HG02840 (cell line): ENCODE data around the gene FRS3.
A peak's percentile ranks its signal among the peaks of the same experiment; 100 is the strongest.
"Not testable (repeated sequence)": the region's sequence is repeated elsewhere in the genome, so short reads cannot be mapped to it uniquely, and the experiment has no call there.

Experiments used
- ATAC-seq: cut with Tn5 transposase; IDR thresholded peaks from one replicate; pipeline ENCODE4 v1.9.1; 2021; ENCODE audit warnings: mild to moderate bottlenecking, moderate library complexity, moderate number of reproducible peaks; ENCODE audit not compliant: unreplicated experiment, low FRiP score

The FRS3 gene

DNA sequence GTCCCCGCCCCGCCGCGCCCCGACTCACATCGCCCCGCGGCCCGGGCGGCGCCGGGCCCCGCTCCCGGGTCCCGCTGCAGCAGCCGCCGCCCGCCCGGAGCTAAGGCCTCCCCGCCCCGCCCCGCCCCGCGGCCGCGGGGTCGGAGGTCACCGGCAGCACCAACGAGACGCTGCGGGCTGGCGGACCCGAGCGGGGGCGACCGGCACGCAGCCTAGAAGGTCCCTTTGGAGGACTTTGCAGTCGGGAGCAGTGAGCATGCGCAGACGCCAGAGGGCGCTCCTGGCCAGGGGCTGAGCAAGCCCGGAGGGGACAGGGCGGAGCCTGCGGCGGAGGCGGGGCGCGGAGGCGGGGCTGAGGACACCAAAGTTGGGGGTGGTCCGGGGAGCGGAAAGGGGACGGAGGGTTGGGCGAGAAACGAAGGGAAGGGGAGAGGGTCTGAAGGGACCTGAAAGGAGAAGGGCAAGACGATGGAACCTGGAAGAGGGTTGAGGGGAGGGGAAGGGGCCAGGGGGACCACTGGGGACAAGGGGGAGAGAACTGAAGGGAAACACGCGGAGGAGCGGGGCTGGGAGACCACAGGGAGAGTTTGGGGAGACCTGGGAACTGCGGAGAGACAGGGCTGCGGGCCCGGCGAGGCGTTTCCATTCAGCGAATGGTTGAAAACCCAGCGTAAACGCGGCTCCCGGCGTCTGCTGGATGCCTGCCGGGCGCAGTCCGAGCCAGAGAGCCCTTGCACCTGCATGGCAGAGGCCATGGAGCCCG is at the start of gene FRS3:
Gene FRS3 (minus strand): TSS at position 113 of the 763 bp plus-strand sequence. CDS start 2,913 bp downstream, outside the sequence.
- peak; percentile 89 for ATAC-seq

- ATAC-seq: no peak
Measured at GRCh38 chr6:41826343-41827022, 46.8 kb upstream of the FRS3 start.

DNA sequence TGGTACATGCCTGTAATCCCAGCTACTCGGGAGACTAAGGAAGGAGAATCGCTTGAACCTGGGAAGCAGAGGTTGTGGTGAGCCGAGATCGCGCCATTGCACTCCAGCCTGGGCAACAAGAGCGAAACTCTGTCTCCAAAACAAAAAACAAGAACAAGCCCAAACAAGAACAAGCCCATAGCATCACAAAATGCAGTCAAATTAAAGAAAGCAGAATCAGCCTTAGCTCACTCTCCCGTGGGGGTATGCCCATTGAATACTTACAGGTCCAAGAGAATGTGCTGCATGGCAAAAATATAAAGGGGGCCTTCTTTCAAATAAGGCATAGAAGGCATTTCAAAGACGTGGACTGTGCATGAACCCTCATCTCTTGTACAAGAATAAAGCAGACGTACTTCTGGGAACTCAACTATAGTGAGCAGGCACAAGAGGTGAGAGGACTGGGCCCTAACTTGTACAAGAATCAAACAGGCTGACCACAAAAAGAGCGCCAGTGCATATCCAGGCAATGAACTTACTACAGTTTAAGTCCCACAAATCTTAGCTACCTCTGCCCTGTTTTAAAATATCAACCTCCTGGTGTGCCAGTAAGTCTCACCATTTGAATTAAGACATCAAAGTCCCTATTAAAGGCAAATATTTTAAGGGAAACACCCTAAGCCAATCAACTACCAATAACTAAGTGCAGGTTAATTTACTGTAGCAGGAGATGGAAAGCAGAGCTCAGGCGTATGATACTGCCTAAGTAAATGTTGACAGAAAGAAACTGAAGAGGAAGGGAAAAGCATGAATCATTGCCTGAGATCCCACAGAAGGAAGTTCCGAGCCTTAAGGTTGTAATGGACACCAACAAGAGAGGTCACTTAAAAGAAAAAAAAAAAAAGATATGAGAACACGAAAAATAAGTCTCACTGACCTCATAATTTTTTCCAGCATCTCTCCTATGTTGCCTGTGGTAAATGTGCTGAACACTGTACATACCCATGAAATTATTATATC is 45.2 kb upstream of the FRS3 start:
- no peak for ATAC-seq

DNA sequence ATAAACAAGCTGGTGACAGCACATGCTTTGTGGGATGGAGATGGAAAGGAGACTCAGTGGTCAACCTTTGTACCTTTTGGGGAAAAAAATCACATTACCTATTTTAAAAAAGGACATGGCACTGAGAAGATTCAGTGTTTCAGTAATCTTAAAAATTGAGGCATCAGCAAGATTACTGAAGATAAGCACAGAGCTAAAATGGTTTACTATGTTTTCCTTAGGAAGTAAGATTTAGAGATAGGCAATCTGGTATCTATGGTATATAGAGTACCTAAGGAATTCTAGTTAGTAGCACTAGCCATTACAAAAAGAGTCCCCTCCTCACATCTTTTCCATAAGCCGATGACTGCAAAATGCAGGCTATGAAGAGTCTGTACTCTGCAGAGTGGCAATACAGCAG is 43.5 kb upstream of the FRS3 start:
- ATAC-seq: no peak

- ATAC-seq: no peak
Measured at GRCh38 chr6:41822021-41822420, 42.3 kb upstream of the FRS3 start.

DNA sequence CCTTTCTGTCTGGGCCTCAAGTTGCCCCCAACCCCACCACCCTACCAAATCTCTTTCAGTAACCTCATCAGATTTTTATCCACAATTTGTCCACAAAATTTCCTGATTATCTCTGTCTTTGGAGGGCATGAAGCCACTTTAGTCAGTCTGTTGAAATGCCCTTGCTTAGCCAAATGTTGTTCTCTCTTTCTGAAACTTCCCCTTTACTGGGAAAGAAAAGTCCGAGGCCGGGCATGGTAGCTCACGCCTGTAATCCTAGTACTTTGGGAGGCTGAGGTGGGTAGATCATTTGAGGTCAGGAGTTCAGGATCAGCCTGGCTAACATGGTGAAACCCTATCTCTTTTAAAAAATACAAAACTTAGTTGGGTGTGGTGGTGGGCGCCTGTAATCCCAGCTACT is 41.6 kb upstream of the FRS3 start:
- ATAC-seq: no peak

- no peak for ATAC-seq
Measured at GRCh38 chr6:41818271-41819054, 38.8 kb upstream of the FRS3 start.

GRCh38 chr6:41815587-41815986 is 35.9 kb upstream of the FRS3 start:
- no peak for ATAC-seq

- no peak for ATAC-seq
Measured at GRCh38 chr6:41814629-41815028, 34.9 kb upstream of the FRS3 start.

GRCh38 chr6:41813956-41814355 is 34.3 kb upstream of the FRS3 start:
- no peak for ATAC-seq

GRCh38 chr6:41813469-41813868 is 33.8 kb upstream of the FRS3 start:
- ATAC-seq: no peak

DNA sequence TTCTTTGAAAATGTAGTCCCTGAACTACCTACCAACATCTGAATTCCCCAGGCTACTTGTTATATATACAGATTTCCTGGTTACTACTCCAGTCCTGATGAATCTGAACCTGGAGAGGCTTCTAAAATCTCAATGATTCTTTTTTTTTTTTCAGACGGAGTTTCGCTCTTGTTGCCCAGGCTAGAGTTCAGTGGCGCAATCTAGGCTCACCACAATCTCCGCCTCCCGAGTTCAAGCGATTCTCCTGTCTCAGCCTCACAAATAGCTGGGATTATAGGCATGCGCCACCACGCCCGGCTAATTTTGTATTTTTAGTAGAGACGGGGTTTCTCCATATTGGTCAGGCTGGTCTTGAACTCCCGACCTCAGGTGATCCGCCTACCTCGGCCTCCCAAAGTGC is 32.2 kb upstream of the FRS3 start:
- ATAC-seq: not testable (repeated sequence)

DNA sequence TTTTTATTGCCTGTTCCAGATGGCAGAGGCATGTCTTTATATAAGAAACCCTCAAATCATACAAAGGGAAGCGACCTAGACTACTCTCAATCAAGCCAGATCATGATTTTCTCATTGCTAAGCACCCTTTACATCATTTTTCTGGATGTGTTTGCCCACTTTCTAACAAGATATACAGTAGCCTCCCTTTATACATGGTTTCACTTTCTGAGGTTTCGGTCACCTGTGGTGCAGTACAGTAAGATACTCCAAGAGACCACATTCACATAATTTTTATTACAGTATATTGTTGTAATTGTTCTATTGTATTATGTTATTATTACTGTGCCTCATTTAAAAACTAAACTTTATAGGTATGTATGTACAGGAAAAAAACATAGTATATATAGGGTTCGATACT is 31.4 kb upstream of the FRS3 start:
- no peak for ATAC-seq

DNA sequence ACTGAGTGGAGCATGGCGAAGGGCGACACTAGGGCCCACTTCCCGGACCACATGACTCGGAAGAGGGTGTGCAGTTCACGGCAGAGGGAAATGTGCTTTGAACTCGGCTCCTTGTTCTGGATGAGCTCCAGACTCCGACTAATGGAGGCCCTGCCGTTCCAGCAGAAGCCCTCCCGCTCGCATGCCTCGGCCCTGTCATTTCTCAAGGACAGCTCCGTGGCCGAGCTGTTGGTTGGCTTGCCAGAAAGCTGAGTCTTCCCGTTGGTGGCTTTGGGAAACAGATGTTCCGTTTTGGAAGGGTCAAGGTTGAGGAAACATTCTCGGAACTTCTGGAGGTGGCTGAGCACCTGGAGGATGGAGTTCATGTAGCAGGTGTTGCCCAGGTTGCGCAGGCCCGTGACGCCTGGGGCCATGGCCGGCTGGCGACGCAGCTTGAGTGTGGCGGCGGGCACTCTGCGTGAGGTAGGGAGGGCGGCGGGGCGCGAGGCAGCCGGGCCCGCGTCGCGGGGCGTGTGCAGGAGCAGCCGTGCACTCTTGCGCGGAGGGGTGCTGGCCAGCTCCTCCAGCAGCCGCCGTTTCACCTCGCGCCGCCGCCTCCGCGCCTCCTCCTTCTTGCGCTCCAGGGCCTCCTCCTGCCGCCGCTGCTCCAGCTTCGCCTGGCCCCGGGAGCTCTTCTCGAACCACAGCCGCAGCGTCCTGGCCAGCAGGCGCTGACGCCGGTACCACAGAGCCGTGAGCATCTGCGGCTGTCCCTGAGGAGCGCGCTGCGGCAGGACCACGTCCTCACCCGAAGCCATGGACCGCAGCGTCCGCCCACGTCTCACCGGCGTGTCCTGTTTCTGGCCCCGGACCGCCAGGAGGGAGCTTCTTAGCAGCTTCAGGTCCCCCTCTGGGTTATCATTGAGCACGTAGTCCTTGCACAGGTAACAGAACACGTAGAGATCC is 26.4 kb upstream of the FRS3 start:
- no peak for ATAC-seq

- ATAC-seq: no peak
Measured at GRCh38 chr6:41801380-41801779, 21.7 kb upstream of the FRS3 start.

GRCh38 chr6:41799559-41799911 is 19.8 kb upstream of the FRS3 start:
- no peak for ATAC-seq

GRCh38 chr6:41798901-41799558 is 19.3 kb upstream of the FRS3 start:
- ATAC-seq: no peak

DNA sequence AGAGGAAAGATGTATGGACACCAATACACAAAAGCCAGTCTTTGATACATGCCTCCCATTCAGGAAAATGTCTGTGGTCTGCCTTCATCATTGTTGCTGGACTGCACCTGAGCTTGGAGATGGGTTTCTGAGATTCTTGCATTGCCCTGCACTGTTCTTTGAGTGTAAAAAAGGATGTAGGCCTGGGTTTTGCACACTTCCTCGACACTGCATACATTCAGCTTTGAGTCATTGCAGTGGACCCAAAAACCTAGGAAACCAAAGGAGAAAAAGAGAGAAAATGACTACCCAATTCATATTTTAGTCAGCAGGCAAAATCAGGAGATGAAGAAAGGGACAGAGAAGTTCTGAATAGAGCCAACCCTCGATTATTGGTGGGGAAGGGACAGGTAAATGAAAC is 16.8 kb upstream of the FRS3 start:
- no peak for ATAC-seq

- no peak for ATAC-seq
Measured at GRCh38 chr6:41791984-41792383, 12.3 kb upstream of the FRS3 start.
